Activated naive CD4-positive, alpha-beta T cell treated with anti-CD3 and anti-CD28 coated beads, Interleukin-2, amount 10 ng/mL, durations not matched to agents 5 hours and 36 hours (primary cell): Measurements from ENCODE around the gene NMU. TPM values are rescaled to one million over a fixed set of nuclear protein-coding genes. Genes with fewer than 3 reads are reported as not detected.

ENCODE experiments used
- total RNA-seq, 2 experiments: library from RNA; stranded (reverse); gene quantifications; one replicate each; pipeline ENCODE4 v1.2.3, GENCODE V29; 2021

The NMU gene
- not detected for total RNA-seq

GRCh38 chr4:55635741-55636655 lies at the start of gene NMU:
Gene NMU (minus strand): TSS chr4:55636298. CDS start chr4:55636192, 106 bp downstream.

DNA sequence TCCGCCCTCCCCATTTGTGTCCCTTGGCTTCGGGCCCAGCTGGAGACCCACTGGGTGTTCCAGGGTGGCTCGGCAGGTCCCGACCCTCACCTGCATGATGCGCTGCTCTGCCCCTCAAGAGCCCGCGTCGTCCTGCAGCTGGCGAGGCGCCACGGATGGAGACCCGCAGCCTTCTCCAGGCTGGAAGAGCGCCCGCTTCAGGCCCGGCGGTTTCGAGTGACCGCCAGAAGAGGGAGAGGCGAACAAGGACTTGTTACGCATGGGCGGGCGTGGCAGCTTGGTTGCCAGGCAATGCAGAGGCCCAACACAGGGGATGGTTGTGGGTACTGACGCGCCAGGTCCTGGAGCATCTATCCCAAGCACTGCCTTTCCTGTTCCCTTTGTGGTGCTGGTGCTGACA lies 44.1 kb downstream of the NMU start, which contains the start of gene PDCL2:
TSS of gene PDCL2 (minus strand) at position 232 of the 400 bp plus-strand sequence. CDS start at position 96, 136 bp downstream.

GRCh38 chr4:55546756-55547465 lies 89.2 kb downstream of the NMU start, which contains the start of gene CLOCK:
Gene CLOCK (minus strand): TSS chr4:55546909. CDS start chr4:55482785, 64,124 bp downstream.

Other genes with a start within 250 kb of the NMU start
- 10 to 100 TPM; 57.1 to 58.6 TPM for gene TMEM165, start 240.3 kb downstream of the NMU start, total RNA-seq
- 1 to 10 TPM; 7.3 to 7.6 TPM for gene CLOCK, start 89.4 kb downstream of the NMU start, total RNA-seq
- not detected for gene PDCL2, start 44.1 kb downstream of the NMU start, total RNA-seq
- not detected for gene EXOC1L, start 183.5 kb upstream of the NMU start, total RNA-seq
- 10 to 100 TPM; 30.2 to 30.9 TPM for gene EXOC1, start 217.3 kb upstream of the NMU start, total RNA-seq